SJCRH30 (cell line): ENCODE measurements around the gene GRAMD2A. TPM values are rescaled to one million over a fixed set of nuclear protein-coding genes. Genes with fewer than 3 reads are reported as not detected.

Source experiments
- DNase-seq, 2 experiments: peaks; one replicate each; pipeline ENCODE4 v3.0.0-alpha.2; 2015 to 2020
- H3K27ac ChIP-seq: fragments of 250-450 bp; sonication (Bioruptor Pico); 2 replicates; pipeline ENCODE4 v1.5.1; 2020; ENCODE audit warnings: mild to moderate bottlenecking, moderate library complexity
- H3K27me3 ChIP-seq: fragments of 250-450 bp; sonication (Bioruptor Pico); 2 replicates; pipeline ENCODE4 v1.5.1; 2020; ENCODE audit warnings: mild to moderate bottlenecking, moderate library complexity
- H3K36me3 ChIP-seq: fragments of 250-450 bp; sonication (Bioruptor Pico); 2 replicates; pipeline ENCODE4 v1.5.1; 2020; ENCODE audit warnings: mild to moderate bottlenecking, moderate library complexity
- H3K4me1 ChIP-seq: fragments of 250-450 bp; sonication (Bioruptor Pico); 2 replicates; pipeline ENCODE4 v1.5.1; 2020; ENCODE audit warnings: mild to moderate bottlenecking, moderate library complexity
- H3K4me3 ChIP-seq: fragments of 250-450 bp; sonication (Bioruptor Pico); 2 replicates; pipeline ENCODE4 v1.5.1; 2020; ENCODE audit warnings: mild to moderate bottlenecking, moderate library complexity
- H3K9me3 ChIP-seq: fragments of 250-450 bp; sonication (Bioruptor Pico); replicated peaks from 2 replicates; pipeline ENCODE4 v1.5.1; 2020; ENCODE audit warnings: mild to moderate bottlenecking, moderate library complexity
- total RNA-seq: library from RNA; depleted of rRNA; stranded (reverse); fragments of >200 nt; shearing (Covaris generic); gene quantifications from 2 replicates; pipeline ENCODE4 v1.2.3, GENCODE V29; 2014

The GRAMD2A gene
- total RNA-seq, 1 experiment from 2014 or later, result not detected

GRCh38 chr15:72229947-72230196 is 32.3 kb upstream of the GRAMD2A start:
- DNase-seq, result no peak
- H3K27me3 ChIP-seq, result no peaks in the 10 kb centered on the region
- H3K4me3 ChIP-seq, result peak overlapping the region; percentile 96
- H3K27ac ChIP-seq, result peak overlapping the region; percentile 98
- peaks cover 28% of the 10 kb centered on the region for H3K4me1 ChIP-seq
- no peaks in the 10 kb centered on the region for H3K9me3 ChIP-seq
- H3K36me3 ChIP-seq, result peaks cover 36% of the 10 kb centered on the region

GRCh38 chr15:72229076-72229946 is 31.7 kb upstream of the GRAMD2A start:
- peak in 1 of 2 experiments; percentile 27 for DNase-seq
- H3K27ac ChIP-seq, result peak overlapping the region; percentile 98
- peaks cover 39% of the 10 kb centered on the region for H3K36me3 ChIP-seq
- peak overlapping the region; percentile 96 for H3K4me3 ChIP-seq
- no peaks in the 10 kb centered on the region for H3K27me3 ChIP-seq
- H3K4me1 ChIP-seq, result peaks cover 28% of the 10 kb centered on the region
- H3K9me3 ChIP-seq, result no peaks in the 10 kb centered on the region

- peaks cover 31% of the 10 kb centered on the region for H3K4me1 ChIP-seq
- no peak for DNase-seq
- peaks cover 55% of the 10 kb centered on the region for H3K36me3 ChIP-seq
These were observed 30.1 kb upstream of the GRAMD2A start for GRCh38 chr15:72227720-72228119.

GRCh38 chr15:72227192-72227586 is 29.6 kb upstream of the GRAMD2A start:
- H3K27ac ChIP-seq, result peak overlapping the region; percentile 98
- H3K9me3 ChIP-seq, result no peaks in the 10 kb centered on the region
- no peaks in the 10 kb centered on the region for H3K27me3 ChIP-seq
- peak in 1 of 2 experiments; percentile 32 for DNase-seq
- peak overlapping the region; percentile 96 for H3K4me3 ChIP-seq
- H3K36me3 ChIP-seq, result peaks cover 60% of the 10 kb centered on the region
- peaks cover 26% of the 10 kb centered on the region for H3K4me1 ChIP-seq

More at GRCh38 chr15:72227720-72228119, 30.1 kb upstream of the GRAMD2A start:
- Histone ChIP-seq H3K27ac (peak overlapping the region; percentile 98), H3K4me3 (peak overlapping the region; percentile 96), H3K9me3 (no peaks in the 10 kb centered on the region), H3K27me3 (no peaks in the 10 kb centered on the region)

GRCh38 chr15:72223278-72223677 is 25.7 kb upstream of the GRAMD2A start:
- peaks cover 91% of the 10 kb centered on the region for H3K36me3 ChIP-seq
- no peaks in the 10 kb centered on the region for H3K9me3 ChIP-seq
- H3K4me1 ChIP-seq, result peaks cover 26% of the 10 kb centered on the region
- no peak overlapping the region for H3K4me3 ChIP-seq
- H3K27ac ChIP-seq, result no peak overlapping the region
- no peak for DNase-seq
- H3K27me3 ChIP-seq, result no peaks in the 10 kb centered on the region

- Histone ChIP-seq H3K27ac (no peak overlapping the region), H3K36me3 (peaks cover 95% of the 10 kb centered on the region), H3K9me3 (no peaks in the 10 kb centered on the region), H3K27me3 (no peaks in the 10 kb centered on the region), H3K4me3 (no peak overlapping the region), H3K4me1 (peaks cover 26% of the 10 kb centered on the region)
- DNase-seq, result no peak
These were observed 24.8 kb upstream of the GRAMD2A start for GRCh38 chr15:72222393-72222792.

- Histone ChIP-seq H3K27ac (no peak overlapping the region), H3K4me3 (no peak overlapping the region), H3K36me3 (peaks cover 97% of the 10 kb centered on the region), H3K4me1 (peaks cover 10% of the 10 kb centered on the region; the same call in 1 of the 2 replicates), H3K27me3 (no peaks in the 10 kb centered on the region), H3K9me3 (no peaks in the 10 kb centered on the region)
- DNase-seq, result no peak
These were observed 23.1 kb upstream of the GRAMD2A start for GRCh38 chr15:72220687-72221086.

- H3K4me1 ChIP-seq, result no peaks in the 10 kb centered on the region
- no peak overlapping the region for H3K27ac ChIP-seq
- peaks cover 100% of the 10 kb centered on the region for H3K36me3 ChIP-seq
- no peak for DNase-seq
- no peak overlapping the region for H3K4me3 ChIP-seq
- no peaks in the 10 kb centered on the region for H3K27me3 ChIP-seq
- no peaks in the 10 kb centered on the region for H3K9me3 ChIP-seq
These were observed 19.6 kb upstream of the GRAMD2A start for GRCh38 chr15:72217216-72217615.

GRCh38 chr15:72216079-72216478 is 18.5 kb upstream of the GRAMD2A start:
- H3K27ac ChIP-seq, result no peak overlapping the region
- H3K27me3 ChIP-seq, result no peaks in the 10 kb centered on the region
- H3K4me1 ChIP-seq, result no peaks in the 10 kb centered on the region
- no peak for DNase-seq
- no peaks in the 10 kb centered on the region for H3K9me3 ChIP-seq
- H3K36me3 ChIP-seq, result peaks cover 100% of the 10 kb centered on the region
- H3K4me3 ChIP-seq, result no peak overlapping the region

GRCh38 chr15:72207558-72208085 is 10.0 kb upstream of the GRAMD2A start:
- H3K9me3 ChIP-seq, result no peaks in the 10 kb centered on the region
- no peak overlapping the region for H3K4me3 ChIP-seq
- H3K27me3 ChIP-seq, result no peaks in the 10 kb centered on the region
- H3K4me1 ChIP-seq, result peaks cover 16% of the 10 kb centered on the region
- peaks cover 99% of the 10 kb centered on the region for H3K36me3 ChIP-seq
- H3K27ac ChIP-seq, result no peak overlapping the region
- DNase-seq, result no peak

- H3K4me3 ChIP-seq, result no peak overlapping the region
- peaks cover 99% of the 10 kb centered on the region for H3K36me3 ChIP-seq
- no peak overlapping the region for H3K27ac ChIP-seq
- no peaks in the 10 kb centered on the region for H3K9me3 ChIP-seq
- H3K4me1 ChIP-seq, result peaks cover 24% of the 10 kb centered on the region
- H3K27me3 ChIP-seq, result no peaks in the 10 kb centered on the region
- DNase-seq, result no peak
These were observed 9.1 kb upstream of the GRAMD2A start for GRCh38 chr15:72206677-72207000.

- H3K4me1 ChIP-seq, result peaks cover 30% of the 10 kb centered on the region
- no peaks in the 10 kb centered on the region for H3K27me3 ChIP-seq
- no peaks in the 10 kb centered on the region for H3K9me3 ChIP-seq
- DNase-seq, result no peak
- no peak overlapping the region for H3K27ac ChIP-seq
- peaks cover 99% of the 10 kb centered on the region for H3K36me3 ChIP-seq
- H3K4me3 ChIP-seq, result no peak overlapping the region
These were observed 8.5 kb upstream of the GRAMD2A start for GRCh38 chr15:72205896-72206676.

GRCh38 chr15:72205273-72205672 is 7.7 kb upstream of the GRAMD2A start:
- H3K4me3 ChIP-seq, result no peak overlapping the region
- no peaks in the 10 kb centered on the region for H3K9me3 ChIP-seq
- no peak overlapping the region for H3K27ac ChIP-seq
- H3K27me3 ChIP-seq, result no peaks in the 10 kb centered on the region
- peaks cover 32% of the 10 kb centered on the region for H3K4me1 ChIP-seq
- DNase-seq, result no peak
- H3K36me3 ChIP-seq, result peaks cover 99% of the 10 kb centered on the region

- peaks cover 100% of the 10 kb centered on the region for H3K36me3 ChIP-seq
- no peak overlapping the region for H3K4me3 ChIP-seq
- H3K27ac ChIP-seq, result no peak overlapping the region
- peaks cover 32% of the 10 kb centered on the region for H3K4me1 ChIP-seq
- no peak for DNase-seq
- no peaks in the 10 kb centered on the region for H3K9me3 ChIP-seq
- H3K27me3 ChIP-seq, result no peaks in the 10 kb centered on the region
These were observed 5.9 kb upstream of the GRAMD2A start for GRCh38 chr15:72203507-72203837.

GRCh38 chr15:72202801-72203506 is 5.4 kb upstream of the GRAMD2A start:
- DNase-seq, result no peak
- Histone ChIP-seq H3K9me3 (no peaks in the 10 kb centered on the region), H3K4me3 (no peak overlapping the region), H3K27ac (no peak overlapping the region), H3K36me3 (peaks cover 100% of the 10 kb centered on the region), H3K4me1 (peaks cover 32% of the 10 kb centered on the region), H3K27me3 (no peaks in the 10 kb centered on the region)
